ENCODE data around the gene MNT.

GRCh38 chr17:2444382-2444781 is 43.5 kb upstream of the MNT start:
- TF ChIP-seq, protein P1, sequence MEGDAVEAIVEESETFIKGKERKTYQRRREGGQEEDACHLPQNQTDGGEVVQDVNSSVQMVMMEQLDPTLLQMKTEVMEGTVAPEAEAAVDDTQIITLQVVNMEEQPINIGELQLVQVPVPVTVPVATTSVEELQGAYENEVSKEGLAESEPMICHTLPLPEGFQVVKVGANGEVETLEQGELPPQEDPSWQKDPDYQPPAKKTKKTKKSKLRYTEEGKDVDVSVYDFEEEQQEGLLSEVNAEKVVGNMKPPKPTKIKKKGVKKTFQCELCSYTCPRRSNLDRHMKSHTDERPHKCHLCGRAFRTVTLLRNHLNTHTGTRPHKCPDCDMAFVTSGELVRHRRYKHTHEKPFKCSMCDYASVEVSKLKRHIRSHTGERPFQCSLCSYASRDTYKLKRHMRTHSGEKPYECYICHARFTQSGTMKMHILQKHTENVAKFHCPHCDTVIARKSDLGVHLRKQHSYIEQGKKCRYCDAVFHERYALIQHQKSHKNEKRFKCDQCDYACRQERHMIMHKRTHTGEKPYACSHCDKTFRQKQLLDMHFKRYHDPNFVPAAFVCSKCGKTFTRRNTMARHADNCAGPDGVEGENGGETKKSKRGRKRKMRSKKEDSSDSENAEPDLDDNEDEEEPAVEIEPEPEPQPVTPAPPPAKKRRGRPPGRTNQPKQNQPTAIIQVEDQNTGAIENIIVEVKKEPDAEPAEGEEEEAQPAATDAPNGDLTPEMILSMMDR (IDR thresholded peaks at IDR 0.05; ENCODE audit: low read depth, low read length) = no peak
- TF ChIP-seq MYC (IDR thresholded peaks at IDR 0.05; ENCODE audit: low read depth, low read length) (no peak), POLR2A (IDR thresholded peaks at IDR 0.05; ENCODE audit: extremely low read depth, insufficient read length) (no peak)
- TF ChIP-seq, protein P2, sequence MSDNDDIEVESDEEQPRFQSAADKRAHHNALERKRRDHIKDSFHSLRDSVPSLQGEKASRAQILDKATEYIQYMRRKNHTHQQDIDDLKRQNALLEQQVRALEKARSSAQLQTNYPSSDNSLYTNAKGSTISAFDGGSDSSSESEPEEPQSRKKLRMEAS (IDR thresholded peaks at IDR 0.05; ENCODE audit: low read depth, low read length) = no peak

All from NB4 (cell line).